ENCODE measurements around the gene HORMAD2.

GRCh38 chr22:30097861-30098260, 17.6 kb downstream of the HORMAD2 start:
- TF ChIP-seq BHLHE40 (IDR thresholded peaks at IDR 0.05; ENCODE audit: borderline replicate concordance) (no peak), NFRKB (IDR thresholded peaks at IDR 0.05) (no peak), SP1 (IDR thresholded peaks at IDR 0.05) (no peak), ARNT (IDR thresholded peaks at IDR 0.05) (no peak)
